HG02623 (cell line): ENCODE results near the gene DGCR8.
"Not testable (repeated sequence)": the region's sequence is repeated elsewhere in the genome, so short reads cannot be mapped to it uniquely, and the experiment has no call there.

Experiments used
- ATAC-seq: cut with Tn5 transposase; IDR thresholded peaks from one replicate; pipeline ENCODE4 v1.9.1; 2021; ENCODE audit warnings: moderate library complexity; ENCODE audit not compliant: unreplicated experiment

DGCR8 gene

GRCh38 chr22:20149257-20150250 is 69.5 kb downstream of the DGCR8 start:
- no peak for ATAC-seq

- no peak for ATAC-seq
These were observed 70.6 kb downstream of the DGCR8 start, which contains the start of gene CCDC188 for GRCh38 chr22:20150381-20151275. Gene CCDC188 (minus strand): TSS chr22:20151055. CDS start chr22:20150986, 69 bp downstream.

GRCh38 chr22:20151276-20151588 is 71.2 kb downstream of the DGCR8 start:
- no peak for ATAC-seq

- ATAC-seq = no peak
These were observed 72.4 kb downstream of the DGCR8 start for GRCh38 chr22:20152464-20152890.

DNA sequence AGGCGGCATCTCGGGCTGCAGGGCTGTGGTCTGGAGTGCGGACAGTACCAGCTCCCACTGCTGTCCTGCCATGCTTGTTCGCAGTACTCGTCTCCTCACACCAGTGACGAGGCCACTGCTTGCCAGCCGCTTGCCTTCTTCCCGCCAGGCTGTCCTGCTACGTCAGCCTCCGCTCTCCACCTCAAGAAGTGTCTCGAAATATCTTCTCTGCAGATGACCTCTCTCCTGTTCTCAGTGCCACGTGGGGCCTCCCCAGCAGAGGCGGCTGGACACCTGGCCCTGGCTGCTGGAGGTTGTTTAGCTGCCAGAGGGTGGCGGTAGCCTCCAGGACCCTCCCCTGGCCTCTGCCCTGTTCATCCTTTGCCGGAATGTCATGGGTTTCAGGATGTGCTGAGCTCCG is 73.9 kb downstream of the DGCR8 start:
- ATAC-seq = no peak

- no peak for ATAC-seq
These were observed 74.7 kb downstream of the DGCR8 start for GRCh38 chr22:20154602-20155187.

- ATAC-seq = no peak
These were observed 75.4 kb downstream of the DGCR8 start for GRCh38 chr22:20155330-20156041.

DNA sequence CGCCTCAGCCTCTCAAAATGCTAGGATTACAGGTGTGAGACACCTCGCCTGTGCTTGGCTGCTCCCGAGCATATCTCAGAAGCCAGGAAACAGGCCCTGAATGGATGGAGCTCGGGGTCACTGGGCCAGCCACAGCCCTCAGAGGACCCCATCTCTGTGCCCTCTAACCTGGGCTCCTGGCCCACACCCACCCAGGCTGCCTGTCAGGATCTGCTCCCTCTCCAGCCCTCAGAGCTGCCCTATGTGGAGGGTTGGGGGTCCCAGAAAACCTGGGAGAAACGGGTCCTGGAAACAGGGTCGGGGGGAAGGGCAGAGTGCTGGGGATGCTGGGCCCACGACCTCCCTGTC is 76.0 kb downstream of the DGCR8 start:
- no peak for ATAC-seq

GRCh38 chr22:20156611-20157429 is 76.8 kb downstream of the DGCR8 start:
- no peak for ATAC-seq

DNA sequence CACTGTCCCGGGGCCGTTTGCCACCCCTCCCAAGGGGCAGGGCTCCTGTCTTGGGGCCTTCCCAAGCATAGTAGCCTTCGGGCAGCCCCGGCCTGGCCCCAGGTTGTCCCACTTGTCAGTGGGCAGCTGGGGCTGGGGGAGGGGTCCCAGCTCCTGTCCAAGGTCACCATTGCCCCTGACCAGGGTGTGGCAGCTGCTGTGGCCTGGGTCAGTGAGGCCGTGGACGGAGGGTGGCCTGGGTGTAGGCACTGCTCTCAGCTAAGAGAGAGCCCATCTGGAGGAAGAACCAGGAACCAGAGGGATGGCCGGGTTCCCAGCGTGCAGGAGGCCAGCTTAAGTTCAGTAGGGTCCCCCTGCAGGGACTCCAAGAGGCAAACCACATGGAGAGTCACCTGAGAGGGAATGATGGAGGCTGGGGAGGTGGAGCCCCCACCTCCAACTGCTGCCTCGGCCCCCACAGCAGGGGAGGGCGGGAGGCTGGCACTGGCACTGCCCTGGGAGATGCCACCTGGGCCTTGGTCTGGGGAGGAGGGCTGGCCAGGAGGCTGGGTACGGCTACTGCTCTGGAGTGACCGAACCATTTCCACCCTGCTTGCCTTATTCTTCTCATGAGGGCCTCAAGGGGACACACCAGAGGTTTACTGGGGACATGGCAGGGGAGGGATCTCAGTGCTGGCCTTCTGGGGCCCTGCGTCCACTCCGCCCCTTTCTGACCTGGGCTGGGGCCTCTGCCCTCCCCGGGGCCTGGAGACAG is 77.6 kb downstream of the DGCR8 start:
- ATAC-seq = no peak

DNA sequence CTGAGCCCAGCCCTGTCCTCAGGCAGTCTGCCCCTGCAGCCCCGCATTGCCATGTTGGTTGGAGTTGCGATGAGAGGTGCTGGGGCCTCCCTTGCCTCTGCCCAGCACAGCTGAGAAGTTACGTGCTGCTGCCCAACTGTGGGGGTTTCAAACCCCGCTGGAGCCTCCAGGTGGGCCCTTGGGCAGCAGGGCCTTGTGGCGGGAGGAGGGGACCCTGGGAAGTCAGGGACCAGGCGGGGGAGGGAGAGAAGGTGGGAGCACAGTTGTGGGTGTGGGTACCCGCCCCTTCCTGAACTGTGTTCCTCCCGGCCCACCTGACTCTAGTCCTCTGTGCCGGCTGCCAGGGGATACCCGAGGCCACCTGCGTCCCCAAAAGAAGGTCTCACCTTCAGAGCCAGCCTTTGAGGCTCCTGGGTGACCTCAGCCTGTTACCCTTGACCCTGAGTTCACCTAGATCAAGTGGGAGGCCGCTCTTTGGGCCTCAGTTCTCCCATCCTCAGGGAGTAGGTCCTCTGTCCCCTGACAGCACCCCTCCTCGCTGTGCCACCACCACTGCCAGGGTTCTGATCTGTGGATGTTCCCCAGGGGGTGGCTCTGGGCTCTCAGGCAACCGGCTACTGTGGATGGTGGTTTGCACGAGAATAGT is 78.5 kb downstream of the DGCR8 start:
- ATAC-seq = no peak

GRCh38 chr22:20159076-20159475 is 79.0 kb downstream of the DGCR8 start:
- no peak for ATAC-seq

DNA sequence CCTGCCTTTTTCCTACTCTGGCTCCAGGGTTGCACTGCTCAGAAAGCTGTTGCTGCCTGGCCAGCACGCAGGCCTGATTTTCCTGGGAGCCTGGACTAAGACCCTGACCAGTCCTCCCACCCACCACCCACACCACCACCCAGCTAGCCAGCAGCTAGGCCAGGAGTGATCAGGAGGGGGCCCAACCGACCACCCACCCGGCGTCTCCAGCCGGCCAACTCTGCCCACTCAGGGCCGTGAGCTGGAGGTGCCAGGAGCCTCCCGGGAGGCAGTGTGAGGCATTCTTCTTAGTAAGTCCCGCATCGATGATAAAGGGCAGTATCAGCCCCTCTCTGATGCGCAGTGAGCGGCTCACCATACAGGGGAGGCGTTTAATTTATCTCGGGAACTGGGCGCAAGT is 79.5 kb downstream of the DGCR8 start:
- not testable (repeated sequence) for ATAC-seq

DNA sequence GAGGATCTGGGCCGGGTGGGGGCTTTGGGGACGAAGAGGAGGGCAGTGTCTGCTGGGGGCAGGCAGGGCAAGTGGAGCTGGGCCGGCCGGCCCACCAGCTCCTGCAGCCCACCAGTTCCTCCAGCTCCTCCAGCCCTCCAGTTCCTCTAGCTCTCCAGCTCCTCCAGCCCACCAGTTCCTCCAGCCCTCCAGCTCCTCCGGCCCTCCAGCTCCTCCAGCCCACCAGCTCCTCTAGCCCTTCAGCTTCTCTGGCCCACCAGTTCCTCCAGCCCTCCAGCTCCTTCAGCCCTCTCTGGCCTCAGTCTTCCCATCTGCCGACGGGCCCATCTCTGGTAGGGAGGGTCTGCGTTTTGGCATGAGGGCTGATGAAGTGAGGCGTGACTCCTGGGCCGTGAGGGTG is 80.0 kb downstream of the DGCR8 start:
- no peak for ATAC-seq
